Activated CD4-positive, CD25-positive, alpha-beta regulatory T cell treated with anti-CD3 and anti-CD28 coated beads, Interleukin-2, amount 50 U/mL, for 24 hours (primary cell): ENCODE data around the gene WHAMM.
"Not testable (repeated sequence)": the region's sequence is repeated elsewhere in the genome, so short reads cannot be mapped to it uniquely, and the experiment has no call there.

Experiments used
- ATAC-seq, 2 donors: fragments of 150-1000 bp; cut with Tn5 transposase; one replicate each; pipeline ENCODE4 v1.10.0; 2021; ENCODE audit warnings: mild to moderate bottlenecking in 1 of 2, moderate library complexity in 1 of 2

WHAMM gene

DNA sequence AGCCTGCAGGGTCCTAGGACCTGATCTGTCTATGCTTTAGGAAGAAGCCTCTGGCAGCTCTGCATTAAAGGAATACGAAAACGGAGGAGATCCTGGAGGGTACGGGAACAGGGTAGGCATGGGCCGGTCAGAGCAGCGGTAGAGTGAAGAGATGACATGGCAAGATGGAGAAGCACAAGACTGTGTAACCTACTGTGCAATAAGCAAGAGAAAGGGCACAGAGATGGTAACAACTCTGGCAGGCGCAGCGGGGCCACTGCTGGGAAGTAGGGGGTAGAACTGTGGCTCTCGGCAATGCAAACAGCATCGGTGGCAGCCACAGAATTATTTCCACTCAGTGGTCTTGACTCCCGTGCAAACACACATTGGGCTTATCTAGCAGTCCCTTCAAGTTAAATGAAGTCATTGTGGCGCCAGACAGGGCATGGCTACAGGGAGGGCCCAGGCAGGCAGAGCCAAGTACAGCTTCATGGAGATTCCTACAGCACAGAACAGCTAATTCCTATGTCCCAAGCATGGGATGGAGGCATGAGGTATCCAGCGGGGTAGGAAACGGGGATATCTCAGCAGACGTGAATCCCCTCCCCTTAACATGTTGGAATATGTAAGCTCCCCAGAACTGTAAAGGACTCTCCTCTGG, 28.8 kb downstream of the WHAMM start:
- no peak for ATAC-seq

DNA sequence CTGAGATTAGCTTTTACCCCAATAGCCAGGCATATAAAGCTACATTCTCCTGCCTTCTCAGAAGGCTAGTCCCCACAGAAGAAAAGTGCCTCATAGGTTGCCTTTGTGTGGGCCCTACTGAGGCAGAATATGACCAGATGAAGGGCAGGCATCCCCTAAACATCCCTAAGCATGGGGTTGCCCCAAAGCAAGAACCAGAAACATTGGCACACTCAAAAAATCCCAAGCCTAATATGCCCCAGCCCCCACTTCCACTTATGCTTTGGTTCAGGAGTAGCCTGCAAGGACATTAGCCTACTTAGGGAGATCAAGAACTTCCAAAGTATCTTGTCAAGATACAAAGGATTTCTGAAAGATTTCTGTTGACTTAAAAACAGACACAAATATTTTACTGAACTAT, 29.7 kb downstream of the WHAMM start:
- no peak for ATAC-seq

DNA sequence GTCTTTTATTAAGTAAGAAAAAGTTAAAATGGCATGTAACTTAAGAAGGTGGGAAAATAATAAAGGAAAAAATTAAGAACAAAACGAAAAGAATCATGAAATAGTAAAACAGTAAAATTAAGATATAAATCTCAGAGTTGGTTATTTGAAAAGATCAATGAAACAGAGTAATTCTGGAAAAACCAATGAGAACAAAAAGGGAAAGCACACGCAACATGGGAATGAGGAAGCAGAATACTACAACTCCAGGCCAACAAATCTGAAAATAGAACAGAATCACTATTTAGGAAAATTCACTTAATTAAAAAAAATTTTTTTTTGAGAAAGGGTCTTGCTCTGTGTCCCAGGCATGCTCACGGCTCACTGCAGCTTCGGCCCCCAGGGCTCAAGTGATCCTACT, 30.7 kb downstream of the WHAMM start:
- no peak for ATAC-seq

DNA sequence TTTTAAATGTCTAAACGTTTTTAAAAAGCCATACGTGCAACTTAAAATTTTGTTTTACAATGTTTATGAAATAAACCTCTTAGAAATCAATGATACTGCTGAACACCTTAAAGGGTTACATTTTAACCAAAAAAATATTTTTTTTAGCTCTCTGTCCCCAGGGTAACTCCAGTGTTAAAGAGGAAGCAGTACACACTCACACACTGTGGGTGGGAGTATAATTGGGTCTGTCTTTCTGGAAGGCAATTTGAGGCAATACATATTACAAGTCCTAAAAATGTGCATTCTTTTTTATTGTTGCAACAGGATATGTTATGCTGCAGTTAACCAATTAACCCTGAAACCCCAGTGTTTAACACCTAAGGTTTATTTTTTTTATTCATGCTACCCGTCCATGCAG, 34.1 kb downstream of the WHAMM start:
- ATAC-seq: no peak

DNA sequence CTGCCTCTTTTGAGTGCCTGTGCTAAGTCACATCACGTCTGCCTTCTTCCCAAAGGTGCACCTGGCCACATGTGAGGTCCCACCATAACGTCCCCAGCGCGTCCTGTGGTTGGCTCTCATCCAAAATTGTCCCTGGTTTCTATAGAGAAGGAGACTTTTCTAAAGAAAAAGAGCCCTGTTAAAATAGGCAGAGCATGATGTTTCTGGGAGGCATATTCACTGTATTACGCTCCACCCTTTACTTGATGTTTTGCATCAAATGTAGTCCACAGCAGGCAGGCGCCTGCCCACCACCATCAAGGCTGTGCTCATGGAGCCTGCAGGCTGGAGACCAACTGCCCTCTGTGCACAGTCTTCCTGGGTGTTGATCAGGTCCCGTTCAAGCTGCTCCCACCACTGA, 36.3 kb downstream of the WHAMM start:
- no peak for ATAC-seq

DNA sequence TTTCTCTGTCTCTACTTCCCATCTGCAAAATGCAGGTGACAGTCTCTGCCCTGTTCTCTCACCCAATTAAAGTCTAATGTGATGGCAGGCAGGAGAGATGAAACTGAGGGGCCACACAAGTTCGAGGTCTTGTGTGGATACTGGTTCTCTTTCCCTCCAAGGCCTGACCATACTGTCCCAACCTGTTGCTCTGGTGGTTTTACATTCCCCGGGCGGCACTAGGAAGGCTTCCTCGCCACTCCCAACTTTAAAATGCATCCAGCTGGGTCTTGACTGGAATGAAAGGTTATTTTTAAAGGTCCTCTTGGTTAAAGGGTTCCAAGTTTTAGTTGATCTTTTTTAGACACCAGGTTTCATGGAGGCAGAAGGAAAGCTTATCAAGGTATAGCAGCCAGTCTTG, 37.2 kb downstream of the WHAMM start:
- no peak for ATAC-seq

DNA sequence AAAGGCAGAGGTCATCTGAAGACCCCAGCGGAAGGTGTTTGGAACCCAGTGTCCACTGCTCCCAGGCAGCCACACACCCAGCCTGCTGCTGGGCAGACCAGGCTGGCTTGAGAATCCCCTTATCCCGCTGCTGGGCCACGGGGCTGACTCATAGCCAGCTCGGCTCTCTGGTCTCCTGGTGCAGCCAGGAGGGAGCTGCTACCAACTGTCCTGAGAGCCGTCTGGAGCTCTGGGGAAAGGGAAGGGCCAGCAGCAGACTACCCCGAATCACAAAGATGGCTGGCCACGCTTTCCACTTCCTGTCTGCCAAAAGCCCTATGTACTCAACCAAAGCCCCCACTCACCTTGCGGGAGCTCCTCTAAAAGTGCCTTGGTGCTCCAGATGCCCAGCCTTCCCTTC, 38.3 kb downstream of the WHAMM start:
- ATAC-seq: no peak

DNA sequence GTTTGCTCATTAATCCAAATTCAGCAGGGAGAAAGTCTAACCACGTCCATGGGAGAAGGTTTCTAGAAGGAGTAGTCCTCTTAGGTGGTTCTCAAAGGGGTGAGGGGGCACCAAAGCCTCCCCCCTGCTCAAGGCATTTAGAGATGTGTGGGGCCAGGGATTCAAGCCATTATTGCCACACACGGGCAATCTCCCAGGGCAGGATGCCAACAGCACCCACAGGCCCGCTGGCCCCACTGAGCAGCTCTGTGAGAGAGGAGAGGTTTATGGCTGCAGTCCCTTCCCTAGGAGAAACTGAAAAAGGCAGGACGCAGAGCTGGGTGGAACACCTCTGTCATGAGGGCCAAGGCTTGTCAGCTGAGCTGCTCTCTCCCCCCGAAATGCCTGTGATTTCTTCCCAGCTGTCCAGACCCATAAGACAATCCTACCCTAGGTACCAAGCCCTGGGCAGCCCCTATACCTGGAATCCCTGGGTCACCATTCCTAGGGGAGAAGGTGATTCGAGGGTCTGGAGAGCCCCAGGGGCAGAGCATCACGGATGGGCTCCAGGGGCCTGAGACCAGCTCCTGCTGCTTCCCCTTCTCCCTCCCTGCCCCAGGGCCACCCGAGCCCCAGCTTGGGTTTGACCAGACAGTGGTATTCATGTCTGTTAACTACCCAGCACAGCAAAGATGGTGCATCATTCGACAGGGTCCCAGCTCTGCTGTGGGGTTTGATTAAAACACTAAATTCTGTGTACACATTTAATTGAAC, 39.0 kb downstream of the WHAMM start:
- no peak for ATAC-seq

DNA sequence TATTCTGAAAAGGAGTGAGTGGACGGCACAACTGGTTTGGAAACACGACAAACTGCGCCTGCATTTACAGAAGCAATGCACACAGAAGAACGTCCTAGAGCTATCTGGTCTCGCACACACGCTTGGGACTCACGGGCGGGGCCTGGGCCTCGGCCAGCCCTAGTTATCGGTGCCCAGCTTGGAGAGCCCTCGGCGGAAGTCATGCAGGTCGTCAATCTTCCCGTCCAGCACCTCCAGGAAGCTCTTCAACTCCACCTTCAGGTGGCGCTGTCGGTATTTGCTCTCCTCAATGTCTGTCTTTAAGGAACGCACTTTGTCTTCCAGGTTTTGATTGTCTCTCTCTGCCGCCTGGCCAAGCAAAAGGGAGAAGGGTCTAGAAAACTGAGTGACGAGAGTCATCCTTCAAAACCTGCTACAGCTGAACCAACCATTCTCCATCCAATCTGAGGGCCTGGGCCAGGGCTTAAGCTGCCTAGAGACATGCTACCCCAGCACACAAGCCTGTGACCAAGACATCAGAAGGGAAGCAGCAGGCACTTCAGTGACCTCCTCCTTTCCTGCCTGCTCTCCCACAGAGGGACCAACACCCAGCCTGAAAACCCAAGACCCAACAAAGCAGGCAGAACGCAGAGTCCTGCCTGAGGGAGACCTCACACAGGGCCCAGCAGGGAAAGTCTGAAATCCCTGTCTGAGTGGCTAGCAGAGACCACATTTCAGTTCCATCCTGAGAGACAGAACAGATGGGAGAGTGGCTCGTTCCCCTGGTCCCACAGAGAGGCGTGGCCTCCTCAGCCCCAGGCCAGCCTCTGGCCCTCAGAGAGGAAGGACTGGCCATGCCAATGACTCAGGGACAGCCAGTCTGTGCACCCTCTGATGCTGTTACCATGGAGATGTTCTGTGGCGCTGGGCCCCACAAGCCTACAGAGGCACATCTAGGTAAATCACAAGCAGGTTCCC, 40.4 kb downstream of the WHAMM start:
- ATAC-seq: no peak

DNA sequence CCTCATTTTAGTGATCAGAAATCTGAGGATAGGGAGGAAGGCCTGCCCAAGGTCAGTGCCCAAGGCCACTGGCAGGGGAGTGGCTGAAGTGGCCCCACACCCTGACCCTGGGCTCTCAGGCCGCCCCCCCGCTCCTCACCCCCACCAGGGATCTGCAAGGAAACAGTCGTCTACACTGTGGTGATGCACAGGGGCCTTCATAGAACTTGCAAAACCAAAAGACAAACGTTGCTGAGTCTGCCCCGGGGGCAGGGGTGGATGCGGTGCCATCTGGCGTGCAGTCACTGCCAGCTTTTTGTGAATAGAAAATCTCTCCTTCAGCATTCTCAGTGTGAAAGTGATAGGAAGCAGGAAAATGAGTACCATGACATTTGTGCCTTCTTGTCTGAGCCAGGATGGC, 41.3 kb downstream of the WHAMM start:
- ATAC-seq: no peak

DNA sequence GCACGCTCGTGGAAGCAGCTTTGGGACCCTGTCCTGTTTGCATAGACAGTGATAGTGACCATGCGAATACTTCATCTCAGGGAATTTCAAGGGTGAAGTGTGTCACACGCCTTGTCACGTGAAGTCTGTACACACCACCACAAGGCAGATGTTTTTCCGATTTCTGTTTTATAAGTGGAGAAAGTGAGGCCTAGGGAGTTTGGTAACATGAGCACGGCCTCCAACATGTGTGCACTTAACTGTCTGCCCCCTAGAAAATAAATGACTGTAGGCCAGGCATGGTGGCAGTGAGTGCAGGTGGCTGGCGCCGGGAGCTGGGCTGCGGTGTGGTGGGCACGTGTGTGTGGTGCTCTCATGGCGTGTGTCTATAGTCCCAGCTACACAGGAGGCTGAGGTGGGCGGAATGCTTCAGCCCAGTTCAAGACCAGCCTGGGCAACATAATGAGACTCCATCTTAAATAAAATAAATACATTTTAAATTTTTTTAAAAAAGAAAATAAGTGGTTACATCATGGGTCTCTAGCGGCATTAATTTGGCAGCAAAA, 42.0 kb downstream of the WHAMM start:
- ATAC-seq: no peak

DNA sequence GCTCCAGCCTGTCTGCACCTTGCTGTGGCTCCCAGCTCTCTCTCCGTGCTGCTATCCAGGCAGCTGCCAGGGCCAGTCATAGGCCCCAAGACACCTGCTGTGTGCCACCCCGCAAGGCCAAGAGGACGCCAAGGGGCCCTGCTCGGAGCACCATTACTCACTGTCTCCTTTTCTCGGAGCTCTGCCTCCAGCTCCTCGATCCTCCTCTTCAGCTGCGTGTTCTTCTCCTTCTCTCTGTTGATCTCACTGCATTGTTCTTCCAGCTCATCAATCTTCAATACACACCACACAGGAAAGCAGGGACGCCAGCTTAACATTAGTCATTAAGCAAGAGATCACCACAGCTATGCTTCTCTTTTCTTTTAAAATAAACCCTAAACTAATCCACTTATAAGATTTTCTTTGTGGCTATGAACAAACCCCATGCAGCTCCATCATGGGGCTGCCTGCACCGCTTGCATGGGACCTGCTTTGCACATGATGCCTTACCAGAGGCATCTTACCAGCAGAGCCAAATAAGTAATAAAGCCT, 42.6 kb downstream of the WHAMM start:
- no peak for ATAC-seq

DNA sequence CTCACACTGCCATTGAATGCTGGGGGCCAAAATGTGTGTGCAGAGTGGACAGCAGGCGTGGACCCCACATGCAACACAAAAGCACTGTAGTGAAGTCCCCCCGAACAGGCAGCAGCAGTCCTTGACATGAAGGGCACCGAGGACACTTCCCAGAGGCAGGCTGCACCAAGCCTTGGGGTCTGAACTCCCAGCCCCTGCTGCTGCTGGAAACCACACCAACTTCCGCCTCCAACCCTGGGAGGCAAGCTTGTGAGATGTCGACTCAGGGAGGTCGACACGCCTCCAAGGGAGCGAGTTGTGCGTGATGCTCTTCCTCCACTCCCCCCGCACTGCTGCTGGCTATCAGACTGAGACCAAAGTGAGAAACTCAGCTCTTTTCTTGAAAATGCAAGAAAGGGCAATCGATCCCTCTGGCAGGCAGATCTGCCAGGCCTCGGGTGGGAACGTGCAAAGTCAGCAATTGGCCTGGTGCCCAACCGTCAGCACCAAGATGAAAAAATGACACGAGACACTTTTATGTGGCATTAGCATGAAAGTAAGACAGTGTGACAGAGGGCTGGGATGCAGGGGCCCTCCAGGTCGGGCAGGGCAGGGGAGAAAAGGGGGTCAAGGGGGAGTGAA, 43.6 kb downstream of the WHAMM start:
- ATAC-seq: no peak

DNA sequence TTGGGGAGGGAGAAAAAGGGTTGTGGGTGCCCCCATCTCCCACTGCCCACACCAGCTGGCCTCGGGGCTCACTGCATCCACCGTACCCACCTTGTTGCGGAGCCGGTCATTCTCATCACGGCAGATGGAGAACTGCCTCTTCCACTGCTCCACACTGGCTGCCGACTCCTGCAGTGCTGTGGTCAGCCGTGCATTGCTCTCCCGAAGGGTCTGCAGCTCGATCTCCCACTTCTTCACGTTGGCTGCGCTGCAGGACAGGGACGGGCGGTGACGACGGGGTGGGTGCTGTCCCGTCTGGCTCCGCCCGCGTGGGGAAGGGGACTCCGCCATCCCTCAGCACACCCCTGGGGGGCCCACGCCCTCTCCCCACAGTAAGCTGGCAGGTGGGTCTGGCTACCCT, 45.1 kb downstream of the WHAMM start:
- ATAC-seq: no peak

DNA sequence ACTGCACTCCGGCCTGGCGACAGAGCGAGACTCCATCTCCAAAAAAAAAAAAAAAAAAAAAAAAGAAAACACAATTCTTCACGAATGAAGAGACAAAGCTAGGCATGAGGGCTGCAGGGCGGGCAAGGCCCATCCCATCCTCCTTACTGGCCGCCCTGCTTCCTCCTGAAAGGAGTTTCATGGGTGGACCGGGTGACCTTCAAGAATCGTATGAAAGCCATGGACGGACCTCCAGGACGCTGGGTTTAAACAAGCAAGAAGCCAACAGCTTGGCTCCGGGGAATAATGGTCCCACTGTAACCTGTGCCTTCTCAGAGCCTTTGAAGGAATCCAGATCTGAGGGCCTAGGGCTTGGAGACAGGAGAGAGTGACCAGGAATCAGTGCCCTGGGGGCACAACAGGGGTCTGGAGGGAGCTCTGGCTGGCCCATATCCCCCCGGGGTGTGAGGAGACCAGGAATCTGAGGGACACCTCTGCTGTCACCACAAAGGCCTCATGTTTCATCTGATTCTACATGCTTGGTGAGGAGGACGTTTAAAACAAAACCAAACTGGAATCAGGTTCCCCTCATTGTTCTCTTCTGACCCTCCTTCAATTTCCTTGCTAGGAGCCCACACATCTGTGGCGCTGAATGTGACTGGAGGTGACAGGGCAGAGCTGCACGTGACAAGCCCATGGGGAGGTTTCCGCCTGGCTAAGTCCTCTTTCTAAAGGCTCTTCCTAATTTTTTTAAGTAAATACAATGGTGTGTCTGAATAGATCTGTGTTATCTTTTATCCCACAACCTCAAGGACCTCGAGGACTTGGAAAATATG, 46.1 kb downstream of the WHAMM start:
- ATAC-seq: no peak

DNA sequence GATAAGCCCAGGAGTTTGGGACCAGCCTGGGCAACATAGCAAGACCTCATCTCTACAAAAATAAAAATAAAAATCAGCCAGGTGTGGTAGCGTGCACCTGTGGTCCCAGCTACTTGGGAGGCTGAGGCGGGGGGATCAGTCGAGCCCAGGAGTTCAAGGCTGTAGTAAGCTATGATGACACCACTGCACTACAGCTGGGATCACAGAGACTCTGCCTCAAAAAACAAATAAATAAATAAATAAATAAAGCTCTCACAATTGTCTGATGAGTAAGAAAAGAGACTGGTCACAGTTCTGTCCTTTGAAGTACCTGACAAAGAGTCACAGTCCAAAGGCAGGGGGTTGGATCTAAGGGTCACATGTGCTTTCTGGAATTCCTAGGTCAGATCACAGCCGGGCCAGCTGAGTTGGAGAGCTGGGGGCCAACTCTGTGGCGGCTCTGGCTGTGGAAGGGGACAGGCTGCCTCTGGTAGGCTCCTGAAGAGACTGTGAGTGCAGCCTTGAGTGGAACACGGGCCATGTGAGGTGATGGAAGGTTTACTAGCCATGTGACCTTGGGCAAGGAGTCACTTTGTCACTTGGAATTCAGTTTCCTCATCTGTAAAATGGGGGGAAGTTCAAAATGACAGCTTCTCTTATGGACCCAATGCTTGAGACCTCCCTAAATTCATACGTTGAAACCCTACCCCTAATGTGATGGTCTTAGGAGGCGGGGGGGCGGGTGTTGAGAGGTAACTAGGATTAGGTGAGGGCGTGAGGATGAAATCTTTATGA, 47.2 kb downstream of the WHAMM start:
- no peak for ATAC-seq

DNA sequence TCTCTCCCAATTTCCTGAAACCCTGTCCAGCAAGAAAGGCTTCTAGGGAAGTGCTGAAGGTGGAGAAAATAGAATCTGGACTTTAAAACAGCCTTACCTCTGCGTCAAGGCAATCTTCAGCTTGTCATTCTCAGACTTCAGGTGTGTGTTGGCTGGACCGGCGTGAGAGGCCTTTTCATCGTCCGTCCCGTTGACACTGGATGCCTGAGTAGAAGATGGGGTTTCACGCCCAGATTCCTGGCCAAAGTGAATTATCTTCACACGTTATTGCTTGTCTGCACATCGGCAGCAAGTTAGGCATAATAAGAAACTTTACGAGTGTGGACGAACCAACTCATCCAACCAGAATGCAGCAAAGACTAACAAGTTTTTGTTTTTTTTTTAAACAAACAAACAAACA, 49.5 kb downstream of the WHAMM start:
- ATAC-seq: no peak

DNA sequence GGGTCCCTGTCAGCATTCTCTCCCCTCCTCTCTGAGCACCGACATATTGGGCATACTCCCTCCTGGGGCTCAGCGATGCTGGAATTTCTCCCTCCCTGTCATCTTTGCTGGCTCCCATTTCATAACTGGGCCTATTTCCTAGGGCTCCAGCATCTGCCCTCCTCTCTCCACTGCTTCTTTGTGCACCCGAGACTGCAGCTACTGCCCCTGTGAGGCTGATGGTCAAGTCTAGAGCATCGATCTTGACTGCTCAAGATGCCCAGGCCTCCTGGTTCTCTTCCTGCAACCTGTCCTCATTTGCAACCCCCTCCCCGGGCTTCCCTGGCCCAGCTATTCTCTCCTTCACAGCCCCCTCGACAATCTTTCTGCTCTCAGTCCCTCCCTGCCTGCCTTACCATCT, 53.5 kb downstream of the WHAMM start:
- ATAC-seq: no peak

DNA sequence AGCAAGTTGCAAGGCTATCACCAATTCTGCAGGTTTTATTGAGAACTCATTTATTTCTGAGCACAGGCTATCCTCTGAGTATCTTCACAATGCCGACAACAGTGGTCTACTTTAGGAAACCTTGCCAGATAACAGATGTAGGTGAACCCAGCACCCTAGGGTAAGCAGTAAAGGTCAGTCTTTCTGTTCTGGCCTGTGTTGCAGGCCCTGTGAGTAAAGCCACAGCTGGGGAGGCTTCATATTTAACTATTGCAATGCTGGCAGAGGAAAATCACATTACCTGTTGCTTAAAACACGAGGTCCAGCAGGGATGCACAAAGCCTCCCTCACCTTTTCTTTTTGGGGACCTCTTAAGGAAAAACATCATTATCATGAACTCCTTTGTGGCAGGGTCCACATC, 55.5 kb downstream of the WHAMM start:
- ATAC-seq: no peak

DNA sequence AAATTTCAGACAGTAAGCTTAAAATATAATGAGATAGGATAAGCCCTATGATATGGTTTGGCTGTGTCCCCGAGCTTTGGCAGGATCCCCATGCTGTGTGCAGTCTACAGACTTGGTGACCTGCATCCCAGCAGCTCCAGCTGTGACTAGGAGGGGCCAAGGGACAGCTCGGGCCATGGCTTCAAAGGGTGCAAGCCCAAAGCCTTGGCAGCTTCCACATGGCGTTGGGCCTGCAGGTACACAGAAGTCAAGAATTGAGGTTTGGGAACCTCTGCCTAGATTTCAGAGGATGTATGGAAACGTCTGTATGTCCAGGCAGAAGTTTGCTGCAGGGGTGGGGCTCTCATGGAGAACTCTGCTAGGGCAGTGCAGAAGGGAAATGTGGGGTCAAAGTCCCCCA, 56.2 kb downstream of the WHAMM start:
- not testable (repeated sequence) for ATAC-seq

DNA sequence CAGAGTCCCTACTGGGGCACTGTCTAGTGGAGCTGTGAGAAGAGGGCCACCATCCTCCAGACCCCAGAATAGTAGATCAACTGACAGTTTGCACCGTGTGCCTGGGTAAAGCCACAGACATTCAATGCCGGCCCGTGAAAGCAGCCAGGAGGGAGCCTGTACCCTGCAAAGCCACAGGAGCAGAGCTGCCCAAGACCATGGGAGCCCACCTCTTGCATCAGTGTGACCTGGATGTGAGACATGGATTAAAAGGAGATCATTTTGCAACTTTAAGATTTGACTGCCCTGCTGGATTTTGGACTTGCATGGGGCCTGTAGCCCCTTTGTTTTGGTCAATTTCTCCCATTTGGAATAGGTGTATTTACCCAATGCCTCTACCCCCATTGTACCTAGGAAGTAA, 56.6 kb downstream of the WHAMM start:
- not testable (repeated sequence) for ATAC-seq
